SH-SY5Y (cell line): ENCODE data around the gene CATSPERE.

Experiments used
- GATA2 ChIP-seq: IDR thresholded peaks from 2 replicates; pipeline ENCODE4 v1.6.1; 2011; ENCODE audit warnings: mild to moderate bottlenecking, low read depth, low read length
- GATA3 ChIP-seq: IDR thresholded peaks from 2 replicates; pipeline ENCODE4 v1.6.1; 2011; ENCODE audit warnings: low read depth, mild to moderate bottlenecking, low read length, moderate library complexity

Gene CATSPERE, protein sequence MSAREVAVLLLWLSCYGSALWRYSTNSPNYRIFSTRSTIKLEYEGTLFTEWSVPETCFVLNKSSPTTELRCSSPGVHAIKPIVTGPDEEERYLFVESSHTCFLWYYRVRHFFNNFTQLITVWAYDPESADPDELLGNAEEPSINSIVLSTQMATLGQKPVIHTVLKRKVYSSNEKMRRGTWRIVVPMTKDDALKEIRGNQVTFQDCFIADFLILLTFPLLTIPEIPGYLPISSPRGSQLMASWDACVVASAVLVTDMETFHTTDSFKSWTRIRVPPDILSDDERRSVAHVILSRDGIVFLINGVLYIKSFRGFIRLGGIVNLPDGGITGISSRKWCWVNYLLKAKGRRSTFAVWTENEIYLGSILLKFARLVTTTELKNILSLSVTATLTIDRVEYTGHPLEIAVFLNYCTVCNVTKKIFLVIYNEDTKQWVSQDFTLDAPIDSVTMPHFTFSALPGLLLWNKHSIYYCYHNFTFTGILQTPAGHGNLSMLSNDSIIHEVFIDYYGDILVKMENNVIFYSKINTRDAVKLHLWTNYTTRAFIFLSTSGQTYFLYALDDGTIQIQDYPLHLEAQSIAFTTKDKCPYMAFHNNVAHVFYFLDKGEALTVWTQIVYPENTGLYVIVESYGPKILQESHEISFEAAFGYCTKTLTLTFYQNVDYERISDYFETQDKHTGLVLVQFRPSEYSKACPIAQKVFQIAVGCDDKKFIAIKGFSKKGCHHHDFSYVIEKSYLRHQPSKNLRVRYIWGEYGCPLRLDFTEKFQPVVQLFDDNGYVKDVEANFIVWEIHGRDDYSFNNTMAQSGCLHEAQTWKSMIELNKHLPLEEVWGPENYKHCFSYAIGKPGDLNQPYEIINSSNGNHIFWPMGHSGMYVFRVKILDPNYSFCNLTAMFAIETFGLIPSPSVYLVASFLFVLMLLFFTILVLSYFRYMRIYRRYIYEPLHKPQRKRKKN

DNA sequence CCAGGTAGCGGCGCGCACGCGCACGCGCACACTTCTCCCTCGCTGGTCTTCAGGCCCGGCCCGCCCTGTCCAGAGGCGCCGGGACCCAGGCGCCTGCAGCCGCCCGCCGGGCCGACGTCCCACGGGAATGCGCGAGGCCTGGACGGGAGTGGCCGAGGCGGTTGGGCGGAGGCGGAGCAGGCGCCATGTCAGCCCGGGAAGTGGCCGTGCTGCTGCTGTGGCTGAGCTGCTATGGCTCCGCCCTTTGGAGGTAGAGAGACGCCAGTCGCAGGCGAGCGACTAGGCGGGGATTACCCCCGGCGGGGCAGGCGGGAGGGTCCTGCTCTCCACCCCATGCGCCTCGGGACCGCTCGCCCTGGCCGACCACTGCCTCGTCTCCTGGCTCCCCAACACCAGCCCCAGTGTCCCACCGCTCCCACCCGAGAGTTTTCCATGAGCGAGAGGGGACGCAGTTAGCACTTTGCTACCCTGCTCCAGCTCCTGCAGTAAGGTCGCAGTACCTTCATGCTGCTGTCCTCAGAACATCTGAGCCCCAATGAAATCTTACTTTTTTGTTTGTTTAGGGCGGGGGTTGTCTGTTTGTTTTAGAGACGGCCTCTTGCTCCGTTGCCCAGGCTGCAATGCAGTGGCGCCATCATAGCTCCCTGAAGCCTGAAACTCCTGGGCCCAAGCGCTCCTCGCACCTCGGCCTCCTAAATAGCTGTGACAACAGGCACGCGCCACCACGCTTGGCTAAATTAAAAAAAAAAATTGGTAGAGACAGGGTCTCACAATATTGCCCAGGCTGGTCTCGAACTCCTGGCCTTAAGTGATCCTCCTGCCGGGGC, at the start of gene CATSPERE:
TSS of gene CATSPERE (plus strand) at position 29 of the 827 bp plus-strand sequence. CDS start at position 186, 157 bp downstream.
- TF ChIP-seq GATA2 (no peak), GATA3 (no peak)

DNA sequence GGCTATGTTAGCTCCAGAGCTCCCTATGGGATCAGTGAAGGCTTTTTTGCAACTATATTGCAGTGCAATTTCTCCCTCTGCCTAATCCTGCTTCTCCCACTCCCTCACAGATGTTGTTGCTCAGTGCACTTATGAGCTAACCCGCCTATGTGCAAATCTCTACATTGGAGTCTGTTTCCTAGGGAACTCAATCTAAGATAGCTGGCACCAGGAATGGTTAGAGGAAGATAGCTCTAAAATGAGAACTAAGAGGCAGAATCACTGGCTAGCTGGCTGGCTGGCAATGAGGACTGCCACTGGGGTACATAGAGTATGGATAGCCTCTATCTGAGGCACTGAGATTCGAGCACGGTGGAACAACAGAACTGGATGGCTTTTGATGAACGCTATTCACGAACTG, 48.9 kb upstream of the CATSPERE start:
- no peak for TF ChIP-seq GATA2
- no peak for TF ChIP-seq GATA3

DNA sequence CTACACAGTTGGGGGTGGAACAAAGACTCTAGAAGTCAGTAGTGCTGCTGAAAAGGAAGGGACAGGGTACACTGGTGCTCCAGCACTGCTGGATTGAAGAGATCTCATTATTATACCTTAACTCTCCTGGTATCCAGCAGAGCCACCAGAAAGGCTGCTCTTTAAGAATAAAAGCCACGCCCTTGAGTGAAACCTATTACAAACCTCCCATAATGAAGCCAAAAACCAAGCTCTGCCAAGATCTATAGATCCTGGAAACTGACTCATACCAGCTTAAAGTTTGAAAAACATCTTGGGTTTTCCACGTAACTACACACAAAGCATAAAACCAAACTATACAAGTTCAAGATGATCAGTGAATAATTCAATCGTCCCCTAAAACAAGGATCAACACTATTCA, 47.3 kb upstream of the CATSPERE start:
- TF ChIP-seq GATA3 (no peak), GATA2 (no peak)

DNA sequence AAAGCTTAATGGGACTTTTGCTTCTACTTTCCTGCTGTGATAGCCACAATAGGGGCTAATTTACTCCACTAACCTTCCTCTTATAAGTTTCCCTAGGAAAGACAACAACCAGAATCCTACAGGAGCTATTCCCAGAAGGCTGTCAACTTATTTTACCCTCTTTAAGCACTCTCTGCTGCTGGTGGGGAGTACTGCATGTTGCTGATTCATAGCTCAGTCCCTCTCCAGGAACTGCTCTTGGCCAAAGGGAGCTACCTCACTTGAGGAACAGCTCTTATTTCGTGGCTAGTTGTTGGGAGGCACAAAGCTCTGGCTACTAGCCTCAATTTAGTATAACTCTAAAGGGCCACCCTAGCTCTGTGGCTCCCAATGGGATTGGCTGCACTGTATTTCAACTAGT, 46.5 kb upstream of the CATSPERE start:
- no peak for TF ChIP-seq GATA3
- TF ChIP-seq GATA2 = no peak

DNA sequence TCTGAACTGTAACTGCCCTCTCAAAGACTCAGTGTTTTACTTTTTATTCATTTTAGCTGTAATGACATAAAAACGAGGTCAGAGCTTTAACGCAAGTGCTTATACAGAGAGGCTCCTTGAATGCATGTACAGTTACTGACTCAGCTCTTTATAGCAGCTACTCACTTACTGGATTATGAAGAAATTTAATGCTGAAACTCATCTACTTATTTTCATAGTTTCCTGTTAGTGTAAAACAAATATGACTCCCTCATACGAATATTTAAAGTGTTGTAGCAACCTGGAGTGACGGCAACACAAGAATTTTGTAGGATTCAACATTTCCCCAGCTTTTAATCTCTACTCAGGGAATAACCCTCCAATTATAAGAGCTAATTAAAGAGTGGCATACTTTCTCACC, 42.0 kb upstream of the CATSPERE start:
- no peak for TF ChIP-seq GATA3
- no peak for TF ChIP-seq GATA2

DNA sequence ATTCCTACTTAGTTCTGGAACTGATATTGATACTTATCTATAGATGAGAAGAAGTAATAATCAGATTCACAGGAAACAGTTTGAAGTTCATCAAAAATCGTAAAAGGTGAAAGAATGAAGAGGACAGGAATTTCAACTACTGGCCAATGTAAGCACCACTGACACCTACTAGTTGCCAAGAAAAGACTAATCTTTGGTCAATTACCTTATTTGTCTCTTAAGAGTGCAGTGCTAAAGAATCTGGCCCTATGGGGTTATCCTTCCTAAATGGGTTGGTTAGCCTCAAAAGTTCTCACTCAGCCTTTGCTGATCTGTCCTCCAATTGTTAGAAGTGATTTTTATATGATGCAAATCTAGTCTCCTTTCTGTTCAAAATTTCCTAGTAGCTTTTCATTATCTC, 38.9 kb upstream of the CATSPERE start:
- TF ChIP-seq GATA2 (no peak), GATA3 (no peak)

DNA sequence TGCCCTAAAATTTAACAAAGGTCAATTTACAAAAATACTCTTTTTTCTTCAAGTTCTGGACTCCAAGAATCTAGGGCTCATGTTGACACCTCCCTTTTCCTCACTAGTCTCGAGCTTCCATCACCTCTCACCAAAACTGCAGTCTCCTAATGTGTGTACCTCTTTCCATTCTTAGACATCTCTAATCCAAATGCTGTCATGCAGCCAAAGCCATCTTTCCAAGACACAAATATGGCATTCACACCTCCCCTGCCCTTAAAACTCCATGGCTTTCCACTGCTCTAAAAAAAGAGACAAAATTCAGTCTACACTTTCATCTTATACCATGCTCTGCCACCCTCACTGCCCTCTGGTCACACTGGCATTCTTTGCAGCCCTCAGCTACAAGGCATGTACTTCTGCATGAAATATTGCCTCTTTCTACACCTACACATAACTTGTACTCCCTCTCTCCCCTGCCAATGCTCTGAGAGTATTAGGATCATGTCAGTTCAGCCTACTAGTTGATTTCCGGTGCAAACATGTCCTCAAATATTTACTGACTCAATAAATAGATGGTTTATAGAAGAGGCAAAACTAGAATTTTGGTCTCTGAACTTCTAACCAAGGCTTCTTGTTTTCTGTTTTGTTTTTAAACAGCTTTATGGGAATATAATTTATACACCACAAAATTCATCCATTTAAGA, 36.3 kb upstream of the CATSPERE start:
- no peak for TF ChIP-seq GATA3
- TF ChIP-seq GATA2 = no peak

DNA sequence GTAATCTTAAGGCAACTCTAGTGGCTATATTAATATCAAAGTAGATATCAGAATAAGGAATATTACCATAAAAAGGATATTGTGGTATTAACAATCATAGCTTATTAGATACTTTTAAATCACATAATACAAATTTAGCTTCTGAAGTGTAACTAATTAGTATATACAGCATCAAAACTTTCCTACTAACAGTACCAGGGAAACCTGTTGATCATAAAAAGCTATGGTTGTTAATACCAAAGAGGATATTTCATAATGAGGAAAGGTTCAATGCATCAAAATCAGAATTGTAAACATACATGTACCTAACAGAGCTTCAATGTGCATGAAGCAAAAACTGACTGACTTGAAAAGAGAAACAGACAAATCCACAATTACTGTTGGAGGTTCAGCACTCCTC, 33.4 kb upstream of the CATSPERE start:
- TF ChIP-seq GATA3 (no peak), GATA2 (no peak)

DNA sequence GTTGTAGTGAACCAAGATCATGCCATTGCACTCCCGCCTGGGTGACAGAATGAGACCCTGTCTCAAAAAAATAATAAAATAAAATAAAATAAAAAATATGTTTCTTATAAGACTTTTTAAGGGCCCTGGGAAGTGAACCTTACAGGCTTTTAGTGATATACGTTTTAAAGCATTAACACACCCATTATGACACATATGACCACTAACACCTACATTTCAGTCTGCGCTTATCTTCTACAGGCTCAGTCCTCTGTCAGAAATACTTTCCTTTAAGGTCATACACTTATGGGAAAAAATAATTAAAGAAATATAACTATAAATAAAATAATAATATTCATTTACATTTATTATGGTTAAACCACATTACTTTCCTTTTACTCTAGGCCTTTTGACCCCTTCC, 31.3 kb upstream of the CATSPERE start:
- TF ChIP-seq GATA2 (no peak), GATA3 (no peak)

DNA sequence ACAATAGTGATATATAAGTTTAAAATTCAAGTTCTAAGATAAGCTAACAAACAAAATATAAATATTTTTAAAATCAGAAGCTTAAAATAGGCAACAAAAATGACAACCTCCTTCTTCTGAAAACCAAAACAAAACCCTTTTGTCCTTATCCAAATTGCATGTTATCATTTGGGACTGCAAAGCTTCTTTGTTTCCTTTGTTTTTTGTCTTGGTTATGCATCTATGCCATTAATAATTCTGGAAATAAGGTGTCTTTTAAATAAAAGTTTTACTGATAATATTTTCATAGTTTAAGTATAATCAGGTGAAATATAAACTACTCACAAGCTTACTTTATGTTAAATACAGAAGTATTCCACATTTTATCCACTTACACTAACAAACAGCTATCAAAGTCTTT, 29.9 kb upstream of the CATSPERE start:
- TF ChIP-seq GATA2 = no peak
- TF ChIP-seq GATA3 = no peak

DNA sequence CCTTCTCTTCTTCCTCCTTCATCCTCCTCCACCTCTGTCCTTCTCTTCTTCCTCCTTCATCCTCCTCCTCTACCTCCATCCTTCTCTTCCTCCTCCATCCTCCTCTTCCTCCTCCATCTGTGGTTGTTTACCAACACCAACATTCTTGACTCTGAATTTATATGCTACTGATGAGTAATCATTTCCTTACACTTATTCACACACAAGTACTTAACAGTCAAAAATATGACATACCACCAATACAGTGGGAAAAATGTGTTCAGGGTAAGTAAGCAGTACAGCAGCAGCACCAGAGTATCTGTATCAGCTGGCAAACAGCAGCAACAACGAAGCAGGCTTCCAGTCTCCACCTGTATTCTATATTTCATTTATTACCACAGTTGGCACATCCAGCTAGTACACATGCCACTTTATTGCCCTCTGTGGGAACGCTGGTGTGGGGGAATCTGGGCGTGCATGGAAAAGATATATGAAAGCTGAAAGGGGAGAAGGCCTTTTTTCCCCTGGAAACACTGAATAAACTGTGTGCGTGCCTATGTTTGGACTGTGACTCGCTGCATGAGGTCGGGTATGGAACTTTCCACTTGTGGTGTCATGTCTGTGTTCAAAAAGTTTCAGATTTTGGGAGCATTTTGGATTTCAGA, 25.4 kb upstream of the CATSPERE start:
- no peak for TF ChIP-seq GATA2
- no peak for TF ChIP-seq GATA3

DNA sequence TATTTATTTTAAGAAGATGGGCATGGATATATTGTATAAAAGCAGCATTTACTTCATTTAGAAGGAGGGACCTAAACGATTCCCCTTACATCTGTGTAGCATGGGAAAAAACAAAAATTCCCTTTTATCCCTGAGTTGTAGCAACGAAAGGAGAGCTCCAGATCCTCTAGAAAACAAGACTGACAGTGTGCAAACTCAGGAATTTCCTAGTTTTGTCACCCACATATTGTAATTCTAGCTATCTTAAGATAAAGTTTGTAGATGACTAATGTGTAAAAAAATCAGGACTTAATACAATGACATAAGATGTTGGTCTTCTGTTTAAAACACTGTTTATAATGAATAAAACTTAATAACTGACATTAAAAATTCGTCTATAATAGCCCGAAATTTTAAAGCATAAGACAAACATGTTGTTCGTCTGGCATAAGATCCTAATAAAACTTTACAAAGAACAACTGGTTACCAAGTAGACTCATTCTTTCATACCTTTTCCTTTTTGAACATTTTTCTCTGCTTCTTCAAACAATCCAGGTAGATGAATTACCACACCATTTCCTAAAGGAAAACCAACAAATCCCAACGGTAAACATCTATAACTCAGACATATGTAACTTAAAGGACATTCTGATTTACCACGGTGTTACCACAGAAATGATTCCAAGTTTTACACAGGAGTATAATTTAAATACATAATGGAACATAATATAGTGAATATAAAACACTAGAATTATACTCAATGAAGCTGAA, 24.6 kb upstream of the CATSPERE start:
- TF ChIP-seq GATA2 (no peak), GATA3 (no peak)

DNA sequence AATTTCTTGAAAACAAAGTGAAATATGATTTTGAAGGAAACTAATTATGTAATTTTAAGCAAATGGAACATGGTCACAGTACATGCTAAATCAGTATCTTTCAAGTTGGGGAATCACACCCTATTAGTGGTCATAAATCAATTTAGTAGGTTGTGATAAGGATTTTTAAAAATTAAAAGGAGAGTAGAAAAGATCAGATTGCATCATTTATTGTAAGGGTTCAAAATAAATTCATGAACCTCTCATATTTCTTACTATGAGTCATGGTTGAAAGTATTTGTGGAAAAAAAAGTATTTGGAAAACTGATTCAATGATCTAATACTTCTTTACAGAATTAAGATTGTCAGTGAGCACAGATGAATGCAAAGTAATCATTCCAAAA, 24.0 kb upstream of the CATSPERE start:
- TF ChIP-seq GATA2 (no peak), GATA3 (no peak)
